Keratinocyte (primary cell): ENCODE data around the gene MYH10.

ENCODE experiments used
- CTCF ChIP-seq, 3 experiments: IDR thresholded peaks in 1 of 3; conservative IDR thresholded peaks in 1 of 3; optimal IDR thresholded peaks in 1 of 3; 2 replicates in 2 of 3; 3 replicates in 1 of 3; pipeline versions ENCODE3 to v1.5.1; 2011; ENCODE audit warnings: low read length in 3 of 3, mild to moderate bottlenecking in 3 of 3, moderate library complexity in 2 of 3, control low read depth in 1 of 3, inconsistent platforms in 1 of 3; ENCODE audit not compliant: insufficient read depth in 2 of 3; ENCODE audit errors: extremely low read depth in 1 of 3
- EZH2 ChIP-seq: IDR thresholded peaks from one replicate; pipeline ENCODE4 v1.6.1; 2012; ENCODE audit warnings: inconsistent platforms, mild to moderate bottlenecking, low read length, moderate library complexity

- TF ChIP-seq CTCF (optimal IDR thresholded peaks at IDR 0.05 in 1 of 3, IDR thresholded peaks at IDR 0.05 in 1 of 3, conservative IDR thresholded peaks at IDR 0.05 in 1 of 3; ENCODE audit: extremely low read depth in 1 of 3, insufficient read depth in 2 of 3, low read length in 3 of 3) (no peak), EZH2 (no peak)
These were observed 77.8 kb downstream of the MYH10 start for GRCh38 chr17:8552577-8553320.
